ENCODE results near the gene DNAJC28.

DNAJC28 gene

DNA sequence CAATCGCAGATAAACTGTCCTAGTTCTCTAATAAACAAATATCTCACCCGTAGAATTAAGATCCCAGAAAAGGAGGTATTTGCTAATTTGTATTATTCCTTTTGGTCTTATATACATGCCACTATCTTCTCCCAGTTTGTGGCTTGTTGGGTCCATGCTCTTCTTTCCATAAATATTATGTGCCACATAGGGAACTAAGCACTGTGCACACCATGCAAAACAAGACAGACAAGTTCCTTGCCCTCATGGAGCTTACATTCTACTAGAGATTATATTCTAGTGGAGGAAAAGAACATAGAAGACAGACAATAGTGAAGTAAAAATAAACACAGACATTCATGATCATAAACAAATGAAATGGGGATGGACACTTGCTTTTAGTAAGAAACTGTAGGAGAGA lies 45.7 kb upstream of the DNAJC28 start:
- no peak overlapping the region for H3K4me3 ChIP-seq (ENCODE audit: low read length in 2 of 2)
- H4K8ac ChIP-seq (ENCODE audit: low read depth, low read length), result no peak overlapping the region
- no peak overlapping the region for H3K14ac ChIP-seq (ENCODE audit: low read length)
- H2BK15ac ChIP-seq (ENCODE audit: low read length), result no peak overlapping the region
- no peak overlapping the region for H3K4me2 ChIP-seq (ENCODE audit: insufficient read depth, low read length, poor library complexity, severe bottlenecking)
- H3K4me1 ChIP-seq (ENCODE audit: control insufficient read depth in 2 of 2, insufficient read depth in 1 of 2, low read depth in 1 of 2, low read length in 2 of 2), result peaks cover 0 to 3% of the 10 kb centered on the region in 2 donors
- H2AK5ac ChIP-seq (ENCODE audit: low read depth, low read length), result no peak overlapping the region
- no peaks in the 10 kb centered on the region for H3K27me3 ChIP-seq (ENCODE audit: control insufficient read depth in 3 of 3, insufficient read depth in 3 of 3, low read depth in 1 of 3, low read length in 3 of 3)
- H2AFZ ChIP-seq (ENCODE audit: low read length), result no peak overlapping the region
- no peak overlapping the region for H2BK120ac ChIP-seq (ENCODE audit: low read depth, low read length)
- H4K91ac ChIP-seq (ENCODE audit: low read depth, low read length, poor library complexity), result no peak overlapping the region
- H3K36me3 ChIP-seq (replicated peaks in 1 of 2; ENCODE audit: control insufficient read depth in 2 of 2, insufficient read depth in 2 of 2, low read length in 2 of 2), result peaks cover 22 to 86% of the 10 kb centered on the region in 2 donors
- no peaks in the 10 kb centered on the region for H3K9me3 ChIP-seq (replicated peaks in 1 of 2; ENCODE audit: control insufficient read depth in 2 of 2, insufficient read depth in 1 of 2, low read depth in 1 of 2, low read length in 2 of 2)
- no peak overlapping the region for H2BK12ac ChIP-seq (ENCODE audit: low read length)
- no peak overlapping the region for H3K27ac ChIP-seq (replicated peaks; ENCODE audit: low read length)
- no peaks in the 10 kb centered on the region for H3K79me1 ChIP-seq (ENCODE audit: low read depth, low read length)
- H3K18ac ChIP-seq (ENCODE audit: low read length), result no peak overlapping the region
- DNase-seq (ENCODE audit: low spot score), result no peak
- H2BK5ac ChIP-seq (ENCODE audit: low read length), result no peak overlapping the region
- no peak overlapping the region for H3K4ac ChIP-seq (ENCODE audit: low read length)
- H3K9ac ChIP-seq (ENCODE audit: low read depth, low read length, poor library complexity), result no peak overlapping the region
- no CpG with 5 or more reads among the region's 2 CpGs for WGBS, 2 donors (ENCODE audit: extremely low coverage in 2 of 2, insufficient read length in 2 of 2, insufficient replicate concordance in 1 of 2)
- no peak overlapping the region for H3K23ac ChIP-seq (ENCODE audit: low read depth, low read length, poor library complexity)

- no peak overlapping the region for H4K8ac ChIP-seq (ENCODE audit: low read depth, low read length)
- H2BK5ac ChIP-seq (ENCODE audit: low read length), result no peak overlapping the region
Observed at GRCh38 chr21:33531007-33531406, 39.5 kb upstream of the DNAJC28 start.

DNA sequence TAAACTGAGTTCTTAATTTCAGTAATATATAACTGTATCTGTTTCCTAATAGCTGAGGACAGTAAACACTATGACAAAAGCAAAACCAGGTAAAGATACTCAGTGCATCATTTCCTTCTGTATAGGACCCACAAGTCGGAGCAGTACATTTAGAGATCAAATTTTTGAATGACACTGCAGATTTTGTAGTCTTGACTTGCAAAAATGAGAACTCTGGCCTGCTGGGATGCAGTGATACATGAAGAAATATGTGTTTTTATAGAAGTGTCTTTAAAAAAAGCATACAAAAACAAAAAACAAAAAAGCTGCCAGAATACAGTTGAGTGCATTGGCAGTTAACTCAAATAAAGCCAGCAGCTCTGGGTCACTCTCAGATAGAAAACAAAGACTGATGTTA lies 31.4 kb upstream of the DNAJC28 start:
- Histone ChIP-seq H3K27ac (replicated peaks; ENCODE audit: low read length) (no peak overlapping the region), H3K4me2 (ENCODE audit: insufficient read depth, low read length, poor library complexity, severe bottlenecking) (no peak overlapping the region), H4K91ac (ENCODE audit: low read depth, low read length, poor library complexity) (no peak overlapping the region), H3K9ac (ENCODE audit: low read depth, low read length, poor library complexity) (no peak overlapping the region), H3K14ac (ENCODE audit: low read length) (no peak overlapping the region), H3K4ac (ENCODE audit: low read length) (no peak overlapping the region), H2AFZ (ENCODE audit: low read length) (no peak overlapping the region), H2BK15ac (ENCODE audit: low read length) (no peak overlapping the region), H3K4me1 (ENCODE audit: control insufficient read depth in 2 of 2, insufficient read depth in 1 of 2, low read depth in 1 of 2, low read length in 2 of 2) (no peaks in the 10 kb centered on the region), H3K36me3 (replicated peaks in 1 of 2; ENCODE audit: control insufficient read depth in 2 of 2, insufficient read depth in 2 of 2, low read length in 2 of 2) (peaks cover 21 to 93% of the 10 kb centered on the region in 2 donors), H2BK12ac (ENCODE audit: low read length) (no peak overlapping the region), H3K27me3 (ENCODE audit: control insufficient read depth in 3 of 3, insufficient read depth in 3 of 3, low read depth in 1 of 3, low read length in 3 of 3) (no peaks in the 10 kb centered on the region), H3K4me3 (ENCODE audit: low read length in 2 of 2) (no peak overlapping the region), H4K8ac (ENCODE audit: low read depth, low read length) (no peak overlapping the region), H3K23ac (ENCODE audit: low read depth, low read length, poor library complexity) (no peak overlapping the region), H2BK5ac (ENCODE audit: low read length) (no peak overlapping the region), H2BK120ac (ENCODE audit: low read depth, low read length) (no peak overlapping the region), H2AK5ac (ENCODE audit: low read depth, low read length) (no peak overlapping the region), H3K18ac (ENCODE audit: low read length) (no peak overlapping the region), H3K79me1 (ENCODE audit: low read depth, low read length) (no peaks in the 10 kb centered on the region), H3K9me3 (replicated peaks in 1 of 2; ENCODE audit: control insufficient read depth in 2 of 2, insufficient read depth in 1 of 2, low read depth in 1 of 2, low read length in 2 of 2) (no peaks in the 10 kb centered on the region)
- no CpG with 5 or more reads among the region's 1 CpG for WGBS, 2 donors (ENCODE audit: extremely low coverage in 2 of 2, insufficient read length in 2 of 2, insufficient replicate concordance in 1 of 2)
- DNase-seq (ENCODE audit: low spot score), result no peak

More at GRCh38 chr21:33531007-33531406, 39.5 kb upstream of the DNAJC28 start:
- Histone ChIP-seq H2BK12ac (ENCODE audit: low read length) (no peak overlapping the region), H2BK120ac (ENCODE audit: low read depth, low read length) (no peak overlapping the region), H3K79me1 (ENCODE audit: low read depth, low read length) (no peaks in the 10 kb centered on the region), H3K9me3 (replicated peaks in 1 of 2; ENCODE audit: control insufficient read depth in 2 of 2, insufficient read depth in 1 of 2, low read depth in 1 of 2, low read length in 2 of 2) (no peaks in the 10 kb centered on the region), H3K4ac (ENCODE audit: low read length) (no peak overlapping the region), H3K18ac (ENCODE audit: low read length) (no peak overlapping the region), H2AK5ac (ENCODE audit: low read depth, low read length) (no peak overlapping the region), H3K27ac (replicated peaks; ENCODE audit: low read length) (no peak overlapping the region), H3K4me1 (ENCODE audit: control insufficient read depth in 2 of 2, insufficient read depth in 1 of 2, low read depth in 1 of 2, low read length in 2 of 2) (no peaks in the 10 kb centered on the region), H3K4me3 (ENCODE audit: low read length in 2 of 2) (no peak overlapping the region), H2AFZ (ENCODE audit: low read length) (no peak overlapping the region), H3K36me3 (replicated peaks in 1 of 2; ENCODE audit: control insufficient read depth in 2 of 2, insufficient read depth in 2 of 2, low read length in 2 of 2) (peaks cover 25 to 100% of the 10 kb centered on the region in 2 donors), H3K14ac (ENCODE audit: low read length) (no peak overlapping the region), H3K9ac (ENCODE audit: low read depth, low read length, poor library complexity) (no peak overlapping the region), H3K23ac (ENCODE audit: low read depth, low read length, poor library complexity) (no peak overlapping the region), H2BK15ac (ENCODE audit: low read length) (no peak overlapping the region), H3K4me2 (ENCODE audit: insufficient read depth, low read length, poor library complexity, severe bottlenecking) (no peak overlapping the region), H4K91ac (ENCODE audit: low read depth, low read length, poor library complexity) (no peak overlapping the region), H3K27me3 (ENCODE audit: control insufficient read depth in 3 of 3, insufficient read depth in 3 of 3, low read depth in 1 of 3, low read length in 3 of 3) (no peaks in the 10 kb centered on the region)
- WGBS, 2 donors (ENCODE audit: extremely low coverage in 2 of 2, insufficient read length in 2 of 2, insufficient replicate concordance in 1 of 2), result no CpG with 5 or more reads among the region's 3 CpGs
- no peak for DNase-seq (ENCODE audit: low spot score)

- H2AK5ac ChIP-seq (ENCODE audit: low read depth, low read length), result no peak overlapping the region
- H2BK120ac ChIP-seq (ENCODE audit: low read depth, low read length), result no peak overlapping the region
- no peak overlapping the region for H2BK15ac ChIP-seq (ENCODE audit: low read length)
- H3K4me3 ChIP-seq (ENCODE audit: low read length in 2 of 2), result no peak overlapping the region
- no peak overlapping the region for H4K8ac ChIP-seq (ENCODE audit: low read depth, low read length)
- WGBS, 2 donors (ENCODE audit: extremely low coverage in 2 of 2, insufficient read length in 2 of 2, insufficient replicate concordance in 1 of 2), result no CpG with 5 or more reads among the region's 5 CpGs
- no peaks in the 10 kb centered on the region for H3K9me3 ChIP-seq (replicated peaks in 1 of 2; ENCODE audit: control insufficient read depth in 2 of 2, insufficient read depth in 1 of 2, low read depth in 1 of 2, low read length in 2 of 2)
- H3K23ac ChIP-seq (ENCODE audit: low read depth, low read length, poor library complexity), result no peak overlapping the region
- no peaks in the 10 kb centered on the region for H3K27me3 ChIP-seq (ENCODE audit: control insufficient read depth in 3 of 3, insufficient read depth in 3 of 3, low read depth in 1 of 3, low read length in 3 of 3)
- no peak overlapping the region for H3K18ac ChIP-seq (ENCODE audit: low read length)
- no peak overlapping the region for H3K4ac ChIP-seq (ENCODE audit: low read length)
- H3K4me1 ChIP-seq (ENCODE audit: control insufficient read depth in 2 of 2, insufficient read depth in 1 of 2, low read depth in 1 of 2, low read length in 2 of 2), result no peaks in the 10 kb centered on the region
- no peaks in the 10 kb centered on the region for H3K79me1 ChIP-seq (ENCODE audit: low read depth, low read length)
- no peak overlapping the region for H3K14ac ChIP-seq (ENCODE audit: low read length)
- DNase-seq (ENCODE audit: low spot score), result no peak
- H2BK5ac ChIP-seq (ENCODE audit: low read length), result no peak overlapping the region
- H3K36me3 ChIP-seq (replicated peaks in 1 of 2; ENCODE audit: control insufficient read depth in 2 of 2, insufficient read depth in 2 of 2, low read length in 2 of 2), result peaks cover 17 to 93% of the 10 kb centered on the region in 2 donors
- H3K9ac ChIP-seq (ENCODE audit: low read depth, low read length, poor library complexity), result no peak overlapping the region
- no peak overlapping the region for H2BK12ac ChIP-seq (ENCODE audit: low read length)
- H2AFZ ChIP-seq (ENCODE audit: low read length), result no peak overlapping the region
- H4K91ac ChIP-seq (ENCODE audit: low read depth, low read length, poor library complexity), result no peak overlapping the region
- no peak overlapping the region for H3K27ac ChIP-seq (replicated peaks; ENCODE audit: low read length)
- H3K4me2 ChIP-seq (ENCODE audit: insufficient read depth, low read length, poor library complexity, severe bottlenecking), result no peak overlapping the region
Observed at GRCh38 chr21:33522297-33522952, 30.9 kb upstream of the DNAJC28 start.
